ENCODE results near the gene TYK2.

DNA sequence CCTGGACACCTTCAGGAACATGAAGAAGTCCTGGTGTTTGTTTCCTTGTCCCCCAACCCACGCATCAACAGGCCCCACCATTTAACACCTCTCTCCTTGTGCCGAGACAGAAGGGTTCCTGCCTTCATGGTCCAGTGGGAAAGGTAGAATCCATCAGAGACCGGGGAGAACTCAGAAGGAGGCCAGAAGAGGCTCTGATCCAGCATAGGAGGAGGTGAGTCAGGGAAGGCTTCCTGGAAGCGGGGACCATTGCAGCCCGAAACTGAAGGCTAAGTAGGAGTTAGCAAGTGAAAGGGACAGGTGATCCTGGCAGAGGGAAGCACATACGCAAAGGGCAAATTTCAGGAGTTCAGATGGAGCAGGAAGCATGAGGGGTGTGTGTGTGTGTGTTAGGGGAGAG is 41.4 kb downstream of the TYK2 start:
- TF ChIP-seq, protein P1, sequence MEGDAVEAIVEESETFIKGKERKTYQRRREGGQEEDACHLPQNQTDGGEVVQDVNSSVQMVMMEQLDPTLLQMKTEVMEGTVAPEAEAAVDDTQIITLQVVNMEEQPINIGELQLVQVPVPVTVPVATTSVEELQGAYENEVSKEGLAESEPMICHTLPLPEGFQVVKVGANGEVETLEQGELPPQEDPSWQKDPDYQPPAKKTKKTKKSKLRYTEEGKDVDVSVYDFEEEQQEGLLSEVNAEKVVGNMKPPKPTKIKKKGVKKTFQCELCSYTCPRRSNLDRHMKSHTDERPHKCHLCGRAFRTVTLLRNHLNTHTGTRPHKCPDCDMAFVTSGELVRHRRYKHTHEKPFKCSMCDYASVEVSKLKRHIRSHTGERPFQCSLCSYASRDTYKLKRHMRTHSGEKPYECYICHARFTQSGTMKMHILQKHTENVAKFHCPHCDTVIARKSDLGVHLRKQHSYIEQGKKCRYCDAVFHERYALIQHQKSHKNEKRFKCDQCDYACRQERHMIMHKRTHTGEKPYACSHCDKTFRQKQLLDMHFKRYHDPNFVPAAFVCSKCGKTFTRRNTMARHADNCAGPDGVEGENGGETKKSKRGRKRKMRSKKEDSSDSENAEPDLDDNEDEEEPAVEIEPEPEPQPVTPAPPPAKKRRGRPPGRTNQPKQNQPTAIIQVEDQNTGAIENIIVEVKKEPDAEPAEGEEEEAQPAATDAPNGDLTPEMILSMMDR (IDR thresholded peaks at IDR 0.05): no peak
- no peak for TF ChIP-seq POLR2A (IDR thresholded peaks at IDR 0.05)
